Measurements from ENCODE around the gene COMT. TPM values are rescaled to one million over a fixed set of nuclear protein-coding genes. Genes with fewer than 3 reads are reported as not detected.
"Not testable (repeated sequence)": the region's sequence is repeated elsewhere in the genome, so short reads cannot be mapped to it uniquely, and the experiment has no call there.

Gene COMT
- total RNA-seq (ENCODE audit: insufficient read depth, low replicate concordance), result 140 TPM

GRCh38 chr22:19941365-19942082 is at the start of gene COMT, which contains the start of gene TXNRD2:
Gene COMT (plus strand): TSS chr22:19941772. CDS start chr22:19962527, 20,755 bp downstream.
Gene TXNRD2 (minus strand): TSS chr22:19941818. CDS start chr22:19941803, 15 bp downstream.
- peak; percentile 72 for DNase-seq (ENCODE audit: low spot score)

GRCh38 chr22:19892257-19892879 is 49.2 kb upstream of the COMT start:
- peak; percentile 40 for DNase-seq (ENCODE audit: low spot score)

- no peak for DNase-seq (ENCODE audit: low spot score)
Observed at GRCh38 chr22:19892925-19893324, 48.6 kb upstream of the COMT start.

GRCh38 chr22:19893363-19893762 is 48.2 kb upstream of the COMT start:
- no peak for DNase-seq (ENCODE audit: low spot score)

GRCh38 chr22:19895160-19895849 is 46.3 kb upstream of the COMT start:
- DNase-seq (ENCODE audit: low spot score), result no peak

- no peak for DNase-seq (ENCODE audit: low spot score)
Observed at GRCh38 chr22:19896665-19897355, 44.8 kb upstream of the COMT start.

GRCh38 chr22:19897726-19898125 is 43.8 kb upstream of the COMT start:
- DNase-seq (ENCODE audit: low spot score), result no peak

- no peak for DNase-seq (ENCODE audit: low spot score)
Observed at GRCh38 chr22:19898145-19898544, 43.4 kb upstream of the COMT start.

GRCh38 chr22:19898831-19899567 is 42.6 kb upstream of the COMT start:
- DNase-seq (ENCODE audit: low spot score), result no peak

GRCh38 chr22:19900707-19901436 is 40.7 kb upstream of the COMT start:
- no peak for DNase-seq (ENCODE audit: low spot score)

GRCh38 chr22:19901577-19902244 is 39.9 kb upstream of the COMT start:
- no peak for DNase-seq (ENCODE audit: low spot score)

- DNase-seq (ENCODE audit: low spot score), result no peak
Observed at GRCh38 chr22:19902245-19902715, 39.3 kb upstream of the COMT start.

- DNase-seq (ENCODE audit: low spot score), result no peak
Observed at GRCh38 chr22:19903031-19903430, 38.5 kb upstream of the COMT start.

GRCh38 chr22:19903513-19903912 is 38.1 kb upstream of the COMT start:
- no peak for DNase-seq (ENCODE audit: low spot score)

- DNase-seq (ENCODE audit: low spot score), result no peak
Observed at GRCh38 chr22:19904174-19904856, 37.3 kb upstream of the COMT start.

GRCh38 chr22:19904935-19905334 is 36.6 kb upstream of the COMT start:
- DNase-seq (ENCODE audit: low spot score), result peak; percentile 41

GRCh38 chr22:19905347-19906276 is 36.0 kb upstream of the COMT start:
- peak; percentile 90 for DNase-seq (ENCODE audit: low spot score)

GRCh38 chr22:19906864-19907263 is 34.7 kb upstream of the COMT start:
- not testable (repeated sequence) for DNase-seq (ENCODE audit: low spot score)
